ENCODE measurements around the gene ADAMTS13. TPM values are rescaled to one million over a fixed set of nuclear protein-coding genes. Genes with fewer than 3 reads are reported as not detected.

Gene ADAMTS13
- total RNA-seq, 4 donors from 2014 or later = 1.8 to 4.9 (median 3.8) TPM; not detected in 1

DNA sequence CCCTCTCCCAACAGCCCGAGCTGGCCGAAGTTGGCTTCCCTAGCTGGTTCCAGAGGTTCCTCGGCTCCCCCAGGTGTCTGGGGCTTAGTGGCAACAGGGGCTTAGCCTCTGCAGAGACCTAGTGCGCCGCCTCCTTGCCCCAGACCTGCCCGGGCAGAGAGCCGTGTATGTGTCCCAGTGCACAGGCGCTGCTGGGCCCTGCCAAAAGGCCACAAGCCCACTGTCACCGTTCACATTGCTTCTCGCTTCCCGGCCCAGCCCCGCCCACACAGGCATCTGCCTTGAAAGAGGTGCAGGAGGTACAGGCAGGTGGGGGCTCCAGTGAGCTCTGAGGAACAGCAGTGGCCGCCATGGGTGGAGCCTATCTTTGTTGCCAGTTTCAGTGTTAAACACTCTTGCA lies 35.1 kb downstream of the ADAMTS13 start:
- no peak for DNase-seq
- intact Hi-C loops (cut with DNase I; ENCODE audit: low total_unique reads) = no loop called here

DNA sequence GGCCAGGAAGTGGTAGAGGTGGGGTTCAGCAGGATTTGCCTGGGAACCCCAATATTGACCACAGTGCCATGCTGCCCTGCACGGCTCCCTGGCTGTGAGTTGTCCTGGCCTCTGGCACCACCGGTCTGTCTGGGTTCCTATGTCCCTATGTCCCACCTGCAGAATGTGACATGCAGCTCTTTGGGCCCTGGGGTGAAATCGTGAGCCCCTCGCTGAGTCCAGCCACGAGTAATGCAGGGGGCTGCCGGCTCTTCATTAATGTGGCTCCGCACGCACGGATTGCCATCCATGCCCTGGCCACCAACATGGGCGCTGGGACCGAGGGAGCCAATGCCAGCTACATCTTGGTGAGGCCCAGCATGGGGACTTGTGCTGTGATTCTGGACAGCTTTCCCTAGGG lies 35.6 kb downstream of the ADAMTS13 start:
- intact Hi-C loops (cut with DNase I; ENCODE audit: low total_unique reads) = no loop called here
- TF ChIP-seq, protein P1, sequence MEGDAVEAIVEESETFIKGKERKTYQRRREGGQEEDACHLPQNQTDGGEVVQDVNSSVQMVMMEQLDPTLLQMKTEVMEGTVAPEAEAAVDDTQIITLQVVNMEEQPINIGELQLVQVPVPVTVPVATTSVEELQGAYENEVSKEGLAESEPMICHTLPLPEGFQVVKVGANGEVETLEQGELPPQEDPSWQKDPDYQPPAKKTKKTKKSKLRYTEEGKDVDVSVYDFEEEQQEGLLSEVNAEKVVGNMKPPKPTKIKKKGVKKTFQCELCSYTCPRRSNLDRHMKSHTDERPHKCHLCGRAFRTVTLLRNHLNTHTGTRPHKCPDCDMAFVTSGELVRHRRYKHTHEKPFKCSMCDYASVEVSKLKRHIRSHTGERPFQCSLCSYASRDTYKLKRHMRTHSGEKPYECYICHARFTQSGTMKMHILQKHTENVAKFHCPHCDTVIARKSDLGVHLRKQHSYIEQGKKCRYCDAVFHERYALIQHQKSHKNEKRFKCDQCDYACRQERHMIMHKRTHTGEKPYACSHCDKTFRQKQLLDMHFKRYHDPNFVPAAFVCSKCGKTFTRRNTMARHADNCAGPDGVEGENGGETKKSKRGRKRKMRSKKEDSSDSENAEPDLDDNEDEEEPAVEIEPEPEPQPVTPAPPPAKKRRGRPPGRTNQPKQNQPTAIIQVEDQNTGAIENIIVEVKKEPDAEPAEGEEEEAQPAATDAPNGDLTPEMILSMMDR (IDR thresholded peaks at IDR 0.05) = no peak
- TF ChIP-seq POLR2A (IDR thresholded peaks at IDR 0.05) = no peak
- Histone ChIP-seq H3K36me3 (no peaks in the 10 kb centered on the region), H3K4me1 (no peaks in the 10 kb centered on the region), H3K27me3 (no peaks in the 10 kb centered on the region), H3K4me3 (no peak overlapping the region), H3K9me3 (no peaks in the 10 kb centered on the region), H3K27ac (no peak overlapping the region)
- DNase-seq = no peak

More for the DNA sequence above, 35.1 kb downstream of the ADAMTS13 start:
- no peaks in the 10 kb centered on the region for H3K9me3 ChIP-seq
- H3K27ac ChIP-seq = no peak overlapping the region
- no peaks in the 10 kb centered on the region for H3K4me1 ChIP-seq
- H3K27me3 ChIP-seq = no peaks in the 10 kb centered on the region
- TF ChIP-seq, protein P1 (IDR thresholded peaks at IDR 0.05) = no peak
- TF ChIP-seq POLR2A (IDR thresholded peaks at IDR 0.05) = no peak
- no peak overlapping the region for H3K4me3 ChIP-seq
- H3K36me3 ChIP-seq = no peaks in the 10 kb centered on the region

DNA sequence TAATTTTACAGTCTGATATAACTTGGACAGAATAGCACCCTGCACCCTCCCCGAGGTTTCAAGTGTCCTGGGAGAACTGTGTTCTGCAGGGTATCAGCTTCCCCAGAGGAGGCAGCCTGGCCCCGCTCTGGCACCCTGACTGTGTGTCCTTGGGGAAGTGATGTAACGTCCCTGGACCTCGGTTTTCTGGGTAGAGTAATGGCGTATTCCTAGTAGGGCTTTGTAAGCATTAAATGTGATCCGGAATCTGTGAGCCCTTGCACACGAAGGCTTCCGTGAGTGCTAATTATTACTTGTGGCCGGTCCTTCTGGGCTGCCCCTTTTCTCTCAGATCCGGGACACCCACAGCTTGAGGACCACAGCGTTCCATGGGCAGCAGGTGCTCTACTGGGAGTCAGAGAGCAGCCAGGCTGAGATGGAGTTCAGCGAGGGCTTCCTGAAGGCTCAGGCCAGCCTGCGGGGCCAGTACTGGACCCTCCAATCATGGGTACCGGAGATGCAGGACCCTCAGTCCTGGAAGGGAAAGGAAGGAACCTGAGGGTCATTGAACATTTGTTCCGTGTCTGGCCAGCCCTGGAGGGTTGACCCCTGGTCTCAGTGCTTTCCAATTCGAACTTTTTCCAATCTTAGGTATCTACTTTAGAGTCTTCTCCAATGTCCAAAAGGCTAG lies 36.6 kb downstream of the ADAMTS13 start:
- H3K4me3 ChIP-seq = peak overlapping the region; percentile 59 to 71
- no peaks in the 10 kb centered on the region for H3K4me1 ChIP-seq
- intact Hi-C loops (cut with DNase I; ENCODE audit: low total_unique reads) = no loop called here
- TF ChIP-seq, protein P1 (IDR thresholded peaks at IDR 0.05) = no peak
- TF ChIP-seq POLR2A (IDR thresholded peaks at IDR 0.05) = no peak
- peak overlapping the region; percentile 87 to 98 for H3K27ac ChIP-seq
- no peaks in the 10 kb centered on the region for H3K9me3 ChIP-seq
- DNase-seq = no peak
- no peaks in the 10 kb centered on the region for H3K36me3 ChIP-seq
- no peaks in the 10 kb centered on the region for H3K27me3 ChIP-seq

DNA sequence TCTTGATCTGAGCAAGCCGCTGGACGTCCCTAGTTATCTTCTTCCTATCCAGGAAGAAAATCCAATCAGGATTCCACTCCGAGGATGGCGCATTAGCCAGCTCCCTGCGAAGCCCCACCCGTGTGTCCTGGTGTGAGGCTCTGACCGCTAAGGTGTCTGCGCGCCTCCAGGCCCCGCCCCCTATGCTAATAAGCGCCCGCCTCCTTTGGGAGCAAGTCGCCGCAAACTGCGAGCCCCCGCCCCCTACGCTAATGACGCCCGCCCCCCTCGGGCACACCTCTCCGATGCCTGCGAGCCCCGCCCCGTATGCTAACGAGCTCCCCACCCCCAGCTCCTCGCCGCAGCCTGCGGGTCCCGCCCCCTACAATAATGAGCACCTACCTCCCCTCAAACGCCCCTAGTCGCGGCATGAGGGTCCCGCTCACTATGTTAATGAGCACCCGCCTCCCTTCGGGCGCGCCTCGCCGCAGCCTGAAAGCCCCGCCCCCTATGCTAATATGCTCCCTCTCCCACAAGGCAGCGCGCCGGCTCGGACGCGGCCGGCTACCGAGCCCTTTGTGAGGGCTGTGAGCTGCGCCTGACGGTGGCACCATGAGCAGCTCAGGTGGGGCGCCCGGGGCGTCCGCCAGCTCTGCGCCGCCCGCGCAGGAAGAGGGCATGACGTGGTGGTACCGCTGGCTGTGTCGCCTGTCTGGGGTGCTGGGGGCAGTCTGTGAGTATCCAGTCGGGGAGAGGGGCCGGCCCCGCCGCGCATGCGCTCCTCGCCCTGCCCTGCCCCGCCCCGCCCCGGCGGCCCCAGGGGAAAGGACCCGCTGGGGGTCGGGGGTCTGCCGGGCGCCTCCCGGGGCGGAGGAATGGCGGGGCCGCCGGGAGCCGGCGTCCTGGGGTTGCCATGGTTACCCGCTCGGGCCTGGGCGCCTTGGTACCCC lies 37.6 kb downstream of the ADAMTS13 start, which contains the start of gene CACFD1:
Gene CACFD1, plus strand, starts transcription at position 503 of the 929 bp plus-strand sequence. Its CDS starts 89 bp downstream, at position 592.
- no peaks in the 10 kb centered on the region for H3K27me3 ChIP-seq
- H3K9me3 ChIP-seq = no peaks in the 10 kb centered on the region
- H3K4me1 ChIP-seq = no peaks in the 10 kb centered on the region
- intact Hi-C loops (cut with DNase I; ENCODE audit: low total_unique reads) = no loop called here
- peak; percentile 97 to 99 for DNase-seq
- H3K4me3 ChIP-seq = peak within 1 kb of the TSS; percentile 59 to 71
- H3K36me3 ChIP-seq = no peaks in the 10 kb centered on the region
- TF ChIP-seq, protein P1 (IDR thresholded peaks at IDR 0.05) = peak in 1 of 4 experiments; percentile 29
- peak; percentile 62 to 83 for TF ChIP-seq POLR2A (IDR thresholded peaks at IDR 0.05)
- peak within 1 kb of the TSS; percentile 87 to 98 for H3K27ac ChIP-seq
